HG03354 (cell line): ENCODE measurements around the gene MRPL40.
A peak's percentile ranks its signal among the peaks of the same experiment; 100 is the strongest.

Experiments used
- ATAC-seq: cut with Tn5 transposase; IDR thresholded peaks from one replicate; pipeline ENCODE4 v1.9.1; 2021; ENCODE audit warnings: mild to moderate bottlenecking; ENCODE audit not compliant: unreplicated experiment, poor library complexity, severe bottlenecking

Gene MRPL40

GRCh38 chr22:19478045-19478900 lies 45.9 kb downstream of the MRPL40 start:
- ATAC-seq, result no peak

- ATAC-seq, result peak; percentile 62
These were observed 46.6 kb downstream of the MRPL40 start, which contains the start of gene UFD1 for GRCh38 chr22:19478901-19479354. Gene UFD1, minus strand, starts transcription at chr22:19479193. Its CDS starts 108 bp downstream, at chr22:19479085.

GRCh38 chr22:19479355-19480172 lies 47.2 kb downstream of the MRPL40 start, which contains the start of gene CDC45:
Gene CDC45, plus strand, starts transcription at chr22:19479920. Its CDS starts 49 bp downstream, at chr22:19479969.
- peak; percentile 90 for ATAC-seq

- ATAC-seq, result no peak
These were observed 47.8 kb downstream of the MRPL40 start for GRCh38 chr22:19480173-19480568.

- no peak for ATAC-seq
These were observed 48.4 kb downstream of the MRPL40 start for GRCh38 chr22:19480789-19481188.

GRCh38 chr22:19482297-19482696 lies 50.0 kb downstream of the MRPL40 start:
- no peak for ATAC-seq

- ATAC-seq, result no peak
These were observed 51.3 kb downstream of the MRPL40 start for GRCh38 chr22:19483481-19484244.
